T47D (cell line): ENCODE measurements around the gene DCN.
"Not testable (repeated sequence)": the region's sequence is repeated elsewhere in the genome, so short reads cannot be mapped to it uniquely, and the experiment has no call there.

Source experiments
- DNase-seq, 2 experiments: peaks; one replicate each; pipeline versions ENCODE4 v3.0.0 to v3.0.0-alpha.2; 2011 to 2012; ENCODE audit warnings: low read depth in 1 of 2, low spot score in 1 of 2
- JUND ChIP-seq: IDR thresholded peaks from 2 replicates; pipeline ENCODE4 v1.6.1; 2012; ENCODE audit warnings: low read depth
- in situ Hi-C: cut with HindIII; loops from 2 replicates; pipeline ENCODE4 v1.10.0; 2016; ENCODE audit warnings: low sequenced_read_pairs, low pct_unique_long_range_greater_than_20kb

Gene DCN

GRCh38 chr12:91182636-91183455 is at the start of gene DCN:
Gene DCN (minus strand): TSS chr12:91182817. CDS start chr12:91178552, 4,265 bp downstream.
- DNase-seq, result no peak
- TF ChIP-seq JUND, result no peak
- in situ Hi-C loops, result no loop called here

- in situ Hi-C loops, result no loop called here
- DNase-seq, result no peak
- TF ChIP-seq JUND, result no peak
Observed at GRCh38 chr12:91230841-91231240, 48.2 kb upstream of the DCN start.

- in situ Hi-C loops, result no loop called here
- DNase-seq, result no peak
- no peak for TF ChIP-seq JUND
Observed at GRCh38 chr12:91226951-91227350, 44.3 kb upstream of the DCN start.

GRCh38 chr12:91225316-91225715 is 42.7 kb upstream of the DCN start:
- in situ Hi-C loops, result no loop called here

GRCh38 chr12:91224401-91224800 is 41.8 kb upstream of the DCN start:
- no peak for DNase-seq
- in situ Hi-C loops, result no loop called here
- no peak for TF ChIP-seq JUND

More at GRCh38 chr12:91225316-91225715, 42.7 kb upstream of the DCN start:
- TF ChIP-seq JUND, result no peak
- DNase-seq, result no peak

- no peak for DNase-seq
- in situ Hi-C loops, result no loop called here
- TF ChIP-seq JUND, result no peak
Observed at GRCh38 chr12:91222746-91223145, 40.1 kb upstream of the DCN start.

- no peak for DNase-seq
- no peak for TF ChIP-seq JUND
- in situ Hi-C loops, result no loop called here
Observed at GRCh38 chr12:91219919-91220318, 37.3 kb upstream of the DCN start.

- in situ Hi-C loops, result no loop called here
- no peak for TF ChIP-seq JUND
- no peak for DNase-seq
Observed at GRCh38 chr12:91219511-91219910, 36.9 kb upstream of the DCN start.

GRCh38 chr12:91216871-91217270 is 34.3 kb upstream of the DCN start:
- DNase-seq, result no peak
- in situ Hi-C loops, result no loop called here
- TF ChIP-seq JUND, result no peak

GRCh38 chr12:91215940-91216454 is 33.4 kb upstream of the DCN start:
- no peak for TF ChIP-seq JUND
- in situ Hi-C loops, result no loop called here
- DNase-seq, result no peak

GRCh38 chr12:91211866-91212265 is 29.2 kb upstream of the DCN start:
- in situ Hi-C loops, result no loop called here
- TF ChIP-seq JUND, result no peak
- DNase-seq, result no peak

GRCh38 chr12:91210618-91211017 is 28.0 kb upstream of the DCN start:
- no peak for DNase-seq
- in situ Hi-C loops, result no loop called here
- TF ChIP-seq JUND, result no peak

- no peak for TF ChIP-seq JUND
- DNase-seq, result no peak
- in situ Hi-C loops, result no loop called here
Observed at GRCh38 chr12:91210144-91210543, 27.5 kb upstream of the DCN start.

GRCh38 chr12:91207301-91207700 is 24.7 kb upstream of the DCN start:
- DNase-seq, in situ Hi-C loops: not testable (repeated sequence)
